Mammary epithelial cell (primary cell): ENCODE measurements around the gene KIF21B.

Source experiments
- EZH2 ChIP-seq: IDR thresholded peaks from 2 replicates; pipeline ENCODE4 v1.6.1; 2012; ENCODE audit warnings: low read length, inconsistent platforms, borderline replicate concordance
- TF ChIP-seq, protein P1 (sequence below), 2 donors: IDR thresholded peaks in 1 of 2; conservative IDR thresholded peaks in 1 of 2; 2 replicates each; pipeline ENCODE4 v1.5.1; 2011 to 2012; ENCODE audit warnings: inconsistent platforms in 2 of 2, low read length in 2 of 2, mild to moderate bottlenecking in 2 of 2, control low read depth in 1 of 2, low read depth in 1 of 2; ENCODE audit not compliant: insufficient read depth in 1 of 2; ENCODE audit errors: extremely low read depth in 1 of 2

DNA sequence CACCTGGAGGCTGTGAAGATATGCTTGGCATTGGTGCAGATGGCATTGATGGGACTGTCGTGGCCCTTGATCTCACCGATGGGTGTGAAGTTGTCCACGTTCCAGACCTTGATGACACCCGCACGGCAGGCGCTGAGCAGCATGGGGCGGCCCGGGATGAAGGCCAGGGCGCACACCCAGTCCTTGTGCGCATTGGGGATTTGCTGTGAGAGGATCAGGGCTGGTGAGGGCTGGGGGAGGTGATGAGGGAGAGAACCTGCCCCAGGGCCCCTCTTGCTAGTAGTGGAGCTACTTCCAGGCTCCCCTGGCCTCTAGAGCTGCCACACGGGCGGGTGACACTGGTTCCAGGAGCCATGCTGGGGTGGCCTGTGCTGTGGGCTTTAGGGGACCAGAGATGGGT, 48.8 kb downstream of the KIF21B start:
- TF ChIP-seq, protein P1, sequence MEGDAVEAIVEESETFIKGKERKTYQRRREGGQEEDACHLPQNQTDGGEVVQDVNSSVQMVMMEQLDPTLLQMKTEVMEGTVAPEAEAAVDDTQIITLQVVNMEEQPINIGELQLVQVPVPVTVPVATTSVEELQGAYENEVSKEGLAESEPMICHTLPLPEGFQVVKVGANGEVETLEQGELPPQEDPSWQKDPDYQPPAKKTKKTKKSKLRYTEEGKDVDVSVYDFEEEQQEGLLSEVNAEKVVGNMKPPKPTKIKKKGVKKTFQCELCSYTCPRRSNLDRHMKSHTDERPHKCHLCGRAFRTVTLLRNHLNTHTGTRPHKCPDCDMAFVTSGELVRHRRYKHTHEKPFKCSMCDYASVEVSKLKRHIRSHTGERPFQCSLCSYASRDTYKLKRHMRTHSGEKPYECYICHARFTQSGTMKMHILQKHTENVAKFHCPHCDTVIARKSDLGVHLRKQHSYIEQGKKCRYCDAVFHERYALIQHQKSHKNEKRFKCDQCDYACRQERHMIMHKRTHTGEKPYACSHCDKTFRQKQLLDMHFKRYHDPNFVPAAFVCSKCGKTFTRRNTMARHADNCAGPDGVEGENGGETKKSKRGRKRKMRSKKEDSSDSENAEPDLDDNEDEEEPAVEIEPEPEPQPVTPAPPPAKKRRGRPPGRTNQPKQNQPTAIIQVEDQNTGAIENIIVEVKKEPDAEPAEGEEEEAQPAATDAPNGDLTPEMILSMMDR (conservative IDR thresholded peaks at IDR 0.05 in 1 of 2, IDR thresholded peaks at IDR 0.05 in 1 of 2; ENCODE audit: extremely low read depth in 1 of 2, insufficient read depth in 1 of 2, low read depth in 1 of 2, low read length in 2 of 2): no peak
- TF ChIP-seq EZH2: no peak
